Medulla oblongata (tissue), 1 donor: ENCODE results near the gene FANK1.

Experiments
- DNase-seq: peaks from one replicate; pipeline ENCODE4 v3.0.0-alpha.2; 2015; ENCODE audit errors: extremely low spot score

The FANK1 gene

GRCh38 chr10:125985557-125986240 is 89.3 kb downstream of the FANK1 start:
- no peak for DNase-seq

GRCh38 chr10:125989791-125990190 is 93.4 kb downstream of the FANK1 start:
- DNase-seq = no peak

- DNase-seq = no peak
These were observed 94.6 kb downstream of the FANK1 start for GRCh38 chr10:125990974-125991373.

GRCh38 chr10:125991392-125991791 is 95.0 kb downstream of the FANK1 start:
- DNase-seq = no peak

GRCh38 chr10:125992254-125992653 is 95.9 kb downstream of the FANK1 start:
- no peak for DNase-seq

- DNase-seq = no peak
These were observed 98.2 kb downstream of the FANK1 start for GRCh38 chr10:125994601-125995000.

GRCh38 chr10:125995726-125996304 is 99.5 kb downstream of the FANK1 start:
- no peak for DNase-seq

- no peak for DNase-seq
These were observed 101.2 kb downstream of the FANK1 start for GRCh38 chr10:125997586-125997985.

- no peak for DNase-seq
These were observed 103.3 kb downstream of the FANK1 start for GRCh38 chr10:125999694-126000093.

- no peak for DNase-seq
These were observed 105.2 kb downstream of the FANK1 start for GRCh38 chr10:126001576-126001975.

GRCh38 chr10:126004752-126005151 is 108.4 kb downstream of the FANK1 start:
- DNase-seq = no peak

GRCh38 chr10:126006264-126006663 is 109.9 kb downstream of the FANK1 start:
- no peak for DNase-seq

GRCh38 chr10:126006906-126007305 is 110.5 kb downstream of the FANK1 start:
- no peak for DNase-seq

- no peak for DNase-seq
These were observed 113.3 kb downstream of the FANK1 start for GRCh38 chr10:126009650-126010049.

GRCh38 chr10:126011995-126012394 is 115.6 kb downstream of the FANK1 start:
- DNase-seq = no peak

GRCh38 chr10:126012485-126012884 is 116.1 kb downstream of the FANK1 start:
- DNase-seq = no peak

- no peak for DNase-seq
These were observed 117.3 kb downstream of the FANK1 start for GRCh38 chr10:126013489-126014281.

- DNase-seq = no peak
These were observed 117.9 kb downstream of the FANK1 start for GRCh38 chr10:126014309-126014708.

- DNase-seq = no peak
These were observed 119.0 kb downstream of the FANK1 start for GRCh38 chr10:126015413-126015812.

GRCh38 chr10:126016156-126016805 is 119.9 kb downstream of the FANK1 start:
- no peak for DNase-seq

- no peak for DNase-seq
These were observed 120.5 kb downstream of the FANK1 start for GRCh38 chr10:126016882-126017281.

GRCh38 chr10:126017961-126018560 is 121.7 kb downstream of the FANK1 start:
- no peak for DNase-seq
